K562 (cell line): ENCODE measurements around the gene CCDC192. TPM values are rescaled to one million over a fixed set of nuclear protein-coding genes. Genes with fewer than 3 reads are reported as not detected.

Experiments
- ATAC-seq: fragments of 200-7000 bp; cut with Tn5 transposase; 3 replicates; pipeline ENCODE4 v1.9.1; 2020; ENCODE audit warnings: moderate library complexity
- BruUV-seq: library from RNA; stranded (reverse); fragments of 400-500 nt; replicated peaks from 2 replicates; lab custom pipeline; 2021; lab: Mats Ljungman, UMichigan
- CTCF ChIA-PET: fragments of 300-600 bp; formaldehyde crosslinking; extraction: SDS; loops from one replicate; lab custom pipeline; 2021; ENCODE audit warnings: low intra/inter-chr PET ratio; lab: Yijun Ruan, JAX
- POLR2A ChIA-PET: fragments of 300-600, 350-650 bp; sonication (Branson Sonifier 250); formaldehyde crosslinking; extraction: SDS; loops from one replicate; lab custom pipeline; 2021; ENCODE audit warnings: antibody characterized with exemption, inconsistent platforms; lab: Yijun Ruan, JAX
- DNase-seq, 4 experiments: peaks; one replicate each; pipeline versions ENCODE4 v3.0.0 to v3.0.0-alpha.2; 2011 to 2018; ENCODE audit warnings: low spot score in 3 of 4, mixed read lengths in 3 of 4; ENCODE audit errors: extremely low read depth in 1 of 4
- FAIRE-seq: peaks from 2 replicates; lab custom pipeline; 2011; peaks lifted over from hg19 to GRCh38; lab: Jason Lieb, UNC
- H2AFZ ChIP-seq: 2 replicates; pipeline ENCODE4 v1.6.0; 2011; ENCODE audit warnings: low read depth, low read length, control low read depth, inconsistent platforms
- H3K27ac ChIP-seq: fragments of 200-600 bp; 3 replicates; pipeline ENCODE4 v1.8.0; 2011; ENCODE audit warnings: low read depth, mild to moderate bottlenecking, control low read depth, inconsistent platforms, low read length, moderate library complexity, mixed read lengths; ENCODE audit errors: extremely low read depth
- H3K27me3 ChIP-seq, 2 experiments: fragments of 300-600 bp in 1 of 2; 2 replicates in 1 of 2; 3 replicates in 1 of 2; pipeline versions ENCODE4 v1.6.0 to v1.8.0; 2011; ENCODE audit warnings: inconsistent platforms in 2 of 2, low read length in 2 of 2, mild to moderate bottlenecking in 1 of 2, mixed read lengths in 1 of 2, moderate library complexity in 1 of 2; ENCODE audit not compliant: control insufficient read depth in 2 of 2, insufficient read depth in 2 of 2
- H3K36me3 ChIP-seq: fragments of 300-600 bp; 3 replicates; pipeline ENCODE4 v1.8.0; 2011; ENCODE audit warnings: mild to moderate bottlenecking, low read length, inconsistent platforms; ENCODE audit not compliant: control insufficient read depth, insufficient read depth
- H3K4me1 ChIP-seq, 2 experiments: fragments of 200-600 bp in 1 of 2; replicated peaks in 1 of 2; 2 replicates in 1 of 2; 3 replicates in 1 of 2; pipeline versions ENCODE4 v1.5.1 to v1.8.0; 2011; ENCODE audit warnings: inconsistent platforms in 2 of 2, low read length in 2 of 2, mild to moderate bottlenecking in 1 of 2, mixed read lengths in 1 of 2, moderate library complexity in 1 of 2; ENCODE audit not compliant: control insufficient read depth in 2 of 2, insufficient read depth in 2 of 2
- H3K4me2 ChIP-seq: 2 replicates; pipeline ENCODE4 v1.6.1; 2011; ENCODE audit warnings: low read length, control low read depth, inconsistent platforms, mixed read lengths; ENCODE audit not compliant: insufficient read depth
- H3K4me3 ChIP-seq: fragments of 200-600 bp; sonication (generic), shearing (Covaris generic); 2 replicates; pipeline ENCODE4 v1.5.1; 2016; ENCODE audit warnings: control low read depth, inconsistent platforms
- H3K79me2 ChIP-seq: fragments of 200-600 bp; 3 replicates; pipeline ENCODE4 v1.8.0; 2011; ENCODE audit warnings: low read length, inconsistent platforms; ENCODE audit not compliant: control insufficient read depth, insufficient read depth
- H3K9ac ChIP-seq, 2 experiments: 2 replicates each; pipeline versions ENCODE4 v1.6.0 to v1.6.1; 2011; ENCODE audit warnings: low read depth in 2 of 2, low read length in 2 of 2, control low read depth in 1 of 2, inconsistent platforms in 1 of 2, mild to moderate bottlenecking in 1 of 2, mixed read lengths in 1 of 2; ENCODE audit not compliant: insufficient read depth in 1 of 2
- H3K9me1 ChIP-seq: one replicate; pipeline ENCODE4 v1.6.0; 2011; ENCODE audit warnings: inconsistent platforms, mild to moderate bottlenecking, low read length, moderate library complexity; ENCODE audit not compliant: control insufficient read depth, insufficient read depth
- H3K9me3 ChIP-seq: replicated peaks from 2 replicates; pipeline ENCODE4 v1.5.1; 2011; ENCODE audit warnings: low read depth, low read length, inconsistent platforms; ENCODE audit not compliant: control insufficient read depth, insufficient read depth
- H4K20me1 ChIP-seq: replicated peaks from 2 replicates; pipeline ENCODE4 v1.6.1; 2011; ENCODE audit warnings: low read length, inconsistent platforms, mixed read lengths; ENCODE audit not compliant: control insufficient read depth, insufficient read depth
- BHLHE40 ChIP-seq: IDR thresholded peaks from 2 replicates; pipeline ENCODE4 v1.6.1; 2011; ENCODE audit warnings: low read length, improper control_type of control experiment
- CREB3L1 ChIP-seq: fragments of 450-650 bp; IDR thresholded peaks from 2 replicates; pipeline ENCODE4 v1.6.1; 2014; ENCODE audit warnings: low read depth, mild to moderate bottlenecking, moderate library complexity, borderline replicate concordance
- FUS ChIP-seq: fragments of 200-400 bp; formaldehyde crosslinking; optimal IDR thresholded peaks from 2 replicates; pipeline ENCODE3; 2017; ENCODE audit warnings: low read depth, low read length
- HLTF ChIP-seq: fragments of 450-650 bp; IDR thresholded peaks from 2 replicates; pipeline ENCODE4 v1.6.1; 2016
- HNRNPUL1 ChIP-seq: fragments of 200-400 bp; formaldehyde crosslinking; IDR thresholded peaks from 2 replicates; pipeline ENCODE4 v1.6.1; 2017; ENCODE audit warnings: low read length
- PPARD ChIP-seq: fragments of 250-450 bp; sonication (Bioruptor Pico); IDR thresholded peaks from 2 replicates; pipeline ENCODE4 v1.8.0; 2022; ENCODE audit warnings: inconsistent platforms, mild to moderate bottlenecking, moderate library complexity
- PTBP1 ChIP-seq: fragments of 200-400 bp; formaldehyde crosslinking; IDR thresholded peaks from 2 replicates; pipeline ENCODE4 v1.6.1; 2017; ENCODE audit warnings: low read depth, low read length
- TAF1 ChIP-seq: IDR thresholded peaks from 2 replicates; pipeline ENCODE4 v1.6.1; 2011; ENCODE audit warnings: mild to moderate bottlenecking, low read length, moderate library complexity; ENCODE audit not compliant: insufficient read depth, control insufficient read depth, severe bottlenecking; ENCODE audit errors: extremely low read depth
- ZBTB34 ChIP-seq: fragments of 250-450 bp; sonication (Bioruptor Pico); IDR thresholded peaks from 2 replicates; pipeline ENCODE4 v1.8.0; 2021; ENCODE audit warnings: mild to moderate bottlenecking, moderate library complexity
- ZNF717 ChIP-seq: fragments of 250-450 bp; sonication (Bioruptor Pico); IDR thresholded peaks from 2 replicates; pipeline ENCODE4 v1.5.0; 2021
- WGBS: fragments of 100-300 bp; shearing (Covaris generic); methylation state at CpG from one replicate; pipeline ENCODE4 v1.1.6; 2016; ENCODE audit warnings: low coverage, mixed read lengths; ENCODE audit not compliant: insufficient coverage; ENCODE audit errors: missing lambda C conversion rate; 5-methylcytosine and 5-hydroxymethylcytosine counted together
- in situ Hi-C: fragments of 300-500 bp; cut with MboI; formaldehyde crosslinking; loops from 4 replicates; pipeline ENCODE4 v1.15.0; 2018; ENCODE audit warnings: inconsistent platforms, mixed read lengths
- intact Hi-C: fragments of 100-400 bp; cut with micrococcal nuclease; formaldehyde crosslinking; loops from 2 replicates; pipeline ENCODE4 v1.14.2; 2022
- polyA plus RNA-seq, 8 experiments: library from polyadenylated mRNA; depleted of rRNA in 4 of 8; stranded (reverse) in 5 of 8; unstranded in 3 of 8; fragments of >200 nt; fragmentation: Nextera tagmentation in 2 of 8; fragmentation: Illumina TruSeq in 1 of 8; extraction: Ambion mirVana in 2 of 8; extraction: Trizol in 1 of 8; gene quantifications; 2 replicates each; pipeline versions ENCODE4 v1.2.1 to v1.2.3, GENCODE V29; 2011 to 2014; ENCODE audit warnings: inconsistent platforms in 1 of 8, missing spikeins in 1 of 8
- total RNA-seq, 7 experiments: library from RNA; depleted of rRNA in 6 of 7; stranded (reverse); fragments of >200 nt in 6 of 7; fragmentation: Illumina TruSeq in 2 of 7; extraction: Trizol in 2 of 7; gene quantifications; 2 replicates each; pipeline versions ENCODE4 v1.2.1 to v1.2.3, GENCODE V29; 2011 to 2021; ENCODE audit warnings: low replicate concordance in 1 of 7
- TF ChIP-seq, protein P1 (sequence below): IDR thresholded peaks from 3 replicates; pipeline ENCODE4 v1.6.1; 2011; ENCODE audit warnings: borderline replicate concordance, mild to moderate bottlenecking; ENCODE audit not compliant: insufficient read length, insufficient read depth

The CCDC192 gene
- total and polyA plus RNA-seq, 9 of the 15 experiments (the other 6 are each of a cell fraction or from before 2014, with no cell fraction given) = 0.21 to 0.66 (median 0.38) TPM; not detected in 2

- H4K20me1 ChIP-seq = no peaks in the 10 kb centered on the region
- in situ Hi-C loops = no loop called here
- TF ChIP-seq, protein P1, sequence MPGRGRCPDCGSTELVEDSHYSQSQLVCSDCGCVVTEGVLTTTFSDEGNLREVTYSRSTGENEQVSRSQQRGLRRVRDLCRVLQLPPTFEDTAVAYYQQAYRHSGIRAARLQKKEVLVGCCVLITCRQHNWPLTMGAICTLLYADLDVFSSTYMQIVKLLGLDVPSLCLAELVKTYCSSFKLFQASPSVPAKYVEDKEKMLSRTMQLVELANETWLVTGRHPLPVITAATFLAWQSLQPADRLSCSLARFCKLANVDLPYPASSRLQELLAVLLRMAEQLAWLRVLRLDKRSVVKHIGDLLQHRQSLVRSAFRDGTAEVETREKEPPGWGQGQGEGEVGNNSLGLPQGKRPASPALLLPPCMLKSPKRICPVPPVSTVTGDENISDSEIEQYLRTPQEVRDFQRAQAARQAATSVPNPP = no peak
- TF ChIP-seq BHLHE40 = no peak
- no peak for TF ChIP-seq HNRNPUL1
- no peak for TF ChIP-seq PPARD (CRISPR knock-in tag)
- TF ChIP-seq FUS = no peak
- no peak for TF ChIP-seq HLTF
- no peak for TF ChIP-seq PTBP1
- no peak for TF ChIP-seq CREB3L1
- no peak for TF ChIP-seq TAF1
- TF ChIP-seq ZBTB34 = no peak
- TF ChIP-seq ZNF717 = no peak
- no peak overlapping the region for H3K4me2 ChIP-seq
- DNase-seq (no peak), ATAC-seq (no peak), FAIRE-seq (no peak)
- no peak overlapping the region for H2AFZ ChIP-seq
- no TSS peak for BruUV-seq
- WGBS = 0% methylated on average over 6 of the region's 6 CpGs
- CTCF ChIA-PET = no interaction called here
- intact Hi-C loops = no loop called here
- no peaks in the 10 kb centered on the region for H3K4me1 ChIP-seq
- H3K27me3 ChIP-seq = peaks cover 0 to 5% of the 10 kb centered on the region in 2 experiments; a peak in 2 of 5 replicates
- H3K9me1 ChIP-seq = no peaks in the 10 kb centered on the region
- no peaks in the 10 kb centered on the region for H3K36me3 ChIP-seq
- POLR2A ChIA-PET = interaction anchor here (0.6 kb wide), 1 partner anchor 11 kb away, joined by 3 read pairs; no protein-coding TSS in a partner anchor
- no peak overlapping the region for H3K9ac ChIP-seq
- no peak overlapping the region for H3K4me3 ChIP-seq
- H3K9me3 ChIP-seq = no peaks in the 10 kb centered on the region
- H3K79me2 ChIP-seq = no peaks in the 10 kb centered on the region
- H3K27ac ChIP-seq = no peak overlapping the region
Observed at GRCh38 chr5:127656825-127657224, 46.4 kb upstream of the CCDC192 start.
